Upper lobe of right lung (tissue), 1 donor: ENCODE results near the gene SOAT1. TPM values are rescaled to one million over a fixed set of nuclear protein-coding genes. Genes with fewer than 3 reads are reported as not detected.

ENCODE experiments used
- ATAC-seq: fragments of 200-7000 bp; cut with Tn5 transposase; one replicate; pipeline ENCODE4 v1.9.1; 2020; ENCODE audit warnings: mild to moderate bottlenecking, moderate library complexity
- DNase-seq: peaks from one replicate; pipeline ENCODE4 v3.0.0-alpha.2; 2020
- H3K27ac ChIP-seq: fragments of 200-600 bp; one replicate; pipeline ENCODE4 v1.8.0; 2022
- H3K27me3 ChIP-seq: fragments of 200-600 bp; one replicate; pipeline ENCODE4 v1.8.0; 2022; ENCODE audit warnings: mild to moderate bottlenecking
- H3K36me3 ChIP-seq: fragments of 200-600 bp; one replicate; pipeline ENCODE4 v1.8.0; 2022
- H3K4me1 ChIP-seq: fragments of 200-600 bp; one replicate; pipeline ENCODE4 v1.8.0; 2022
- H3K4me3 ChIP-seq: fragments of 200-600 bp; one replicate; pipeline ENCODE4 v1.8.0; 2022; ENCODE audit warnings: mild to moderate bottlenecking
- H3K9me3 ChIP-seq: fragments of 200-600 bp; one replicate; pipeline ENCODE4 v1.8.0; 2022
- CTCF ChIP-seq: fragments of 200-600 bp; IDR thresholded peaks from one replicate; pipeline ENCODE4 v1.8.0; 2022; ENCODE audit warnings: antibody characterized with exemption
- intact Hi-C: fragments of 100-400 bp; cut with DNase I; formaldehyde crosslinking; loops from one replicate; pipeline ENCODE4 v1.11.0; 2022
- total RNA-seq: library from RNA; stranded (reverse); fragmentation: NEBNext Ultra II Directional; extraction: Animal tissue kit (Norgen Biotek cat#: 25700); gene quantifications from one replicate; pipeline ENCODE4 v1.2.1, GENCODE V29; 2021
- donor health status: DM: no; HTN: yes; CAD: no; lungs with severe emphysema.

SOAT1 gene
- total RNA-seq, 1 donor from 2014 or later: 116 TPM

DNA sequence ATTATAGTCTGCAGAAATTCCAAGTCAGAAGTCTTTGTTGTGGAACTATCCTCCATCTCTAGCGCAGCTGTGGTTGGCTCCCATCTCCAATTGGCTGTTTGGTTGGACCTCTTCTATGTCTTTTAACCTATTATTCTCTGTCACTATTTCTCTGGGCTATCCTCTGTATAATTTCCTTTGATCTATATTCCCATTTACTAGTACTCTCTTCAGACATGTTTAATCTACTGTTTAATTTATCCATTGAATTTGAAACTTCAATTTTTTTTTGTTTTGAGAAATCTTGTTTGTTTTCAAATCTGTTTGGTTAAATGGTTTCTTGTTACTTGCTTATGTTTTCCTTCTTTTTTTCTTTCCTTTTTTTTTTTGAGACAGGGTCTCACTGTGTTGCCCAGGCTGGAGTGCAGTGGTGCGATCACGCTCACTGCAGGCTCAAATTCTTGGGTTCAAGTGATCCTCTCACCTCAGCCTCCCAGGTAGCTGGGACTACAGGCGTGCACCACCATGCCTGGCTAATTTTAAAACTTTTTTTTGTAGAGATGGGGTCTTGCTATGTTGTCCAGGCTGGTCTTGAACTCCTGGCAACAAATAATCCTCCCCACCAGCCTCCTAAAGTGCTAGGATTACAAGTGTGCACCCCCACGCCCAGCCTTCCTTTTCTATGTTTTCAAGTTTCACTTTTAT lies 28.1 kb downstream of the SOAT1 start:
- DNase-seq (no peak), ATAC-seq (no peak)
- Histone ChIP-seq H3K27me3 (no peaks in the 10 kb centered on the region), H3K27ac (no peak overlapping the region), H3K4me1 (peaks cover 5% of the 10 kb centered on the region), H3K36me3 (peaks cover 9% of the 10 kb centered on the region), H3K9me3 (no peaks in the 10 kb centered on the region), H3K4me3 (no peak overlapping the region)
- TF ChIP-seq CTCF: no peak
- intact Hi-C loops: no loop called here

GRCh38 chr1:179322557-179322956 lies 29.0 kb downstream of the SOAT1 start:
- H3K36me3 ChIP-seq: peaks cover 9% of the 10 kb centered on the region
- intact Hi-C loops: no loop called here
- H3K4me1 ChIP-seq: peaks cover 5% of the 10 kb centered on the region
- H3K9me3 ChIP-seq: no peaks in the 10 kb centered on the region
- no peak for TF ChIP-seq CTCF
- H3K4me3 ChIP-seq: no peak overlapping the region
- no peak for ATAC-seq
- DNase-seq: no peak
- H3K27me3 ChIP-seq: no peaks in the 10 kb centered on the region
- H3K27ac ChIP-seq: no peak overlapping the region

- ATAC-seq: no peak
- Histone ChIP-seq H3K9me3 (no peaks in the 10 kb centered on the region), H3K27ac (no peak overlapping the region), H3K4me3 (no peak overlapping the region), H3K27me3 (no peaks in the 10 kb centered on the region), H3K36me3 (peaks cover 9% of the 10 kb centered on the region), H3K4me1 (peaks cover 5% of the 10 kb centered on the region)
- no peak for TF ChIP-seq CTCF
- intact Hi-C loops: no loop called here
- no peak for DNase-seq
Measured at GRCh38 chr1:179323436-179323835, 29.8 kb downstream of the SOAT1 start.

DNA sequence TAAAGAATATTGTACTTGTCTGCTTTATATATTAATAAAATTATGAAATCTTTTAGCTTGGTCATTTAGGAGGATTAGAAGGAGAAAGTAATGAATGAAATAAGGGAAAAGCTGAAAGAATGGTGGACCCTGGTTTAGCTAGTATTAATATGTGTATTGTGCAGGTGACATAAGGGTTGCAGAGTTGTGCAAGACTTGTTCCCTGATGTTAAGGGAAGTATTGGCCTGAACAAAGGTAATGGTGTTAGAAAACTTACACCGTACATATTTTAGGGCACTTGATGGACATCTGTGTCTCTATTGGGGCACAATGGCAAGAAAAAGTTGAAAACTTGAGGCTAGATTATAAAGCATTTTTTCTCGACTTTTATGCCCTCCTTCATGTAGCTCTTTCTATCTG lies 32.2 kb downstream of the SOAT1 start:
- H3K4me1 ChIP-seq: peaks cover 5% of the 10 kb centered on the region
- ATAC-seq (no peak), DNase-seq (no peak)
- no peak for TF ChIP-seq CTCF
- H3K4me3 ChIP-seq: no peak overlapping the region
- intact Hi-C loops: no loop called here
- H3K27me3 ChIP-seq: no peaks in the 10 kb centered on the region
- no peaks in the 10 kb centered on the region for H3K9me3 ChIP-seq
- no peak overlapping the region for H3K27ac ChIP-seq
- peaks cover 9% of the 10 kb centered on the region for H3K36me3 ChIP-seq

DNA sequence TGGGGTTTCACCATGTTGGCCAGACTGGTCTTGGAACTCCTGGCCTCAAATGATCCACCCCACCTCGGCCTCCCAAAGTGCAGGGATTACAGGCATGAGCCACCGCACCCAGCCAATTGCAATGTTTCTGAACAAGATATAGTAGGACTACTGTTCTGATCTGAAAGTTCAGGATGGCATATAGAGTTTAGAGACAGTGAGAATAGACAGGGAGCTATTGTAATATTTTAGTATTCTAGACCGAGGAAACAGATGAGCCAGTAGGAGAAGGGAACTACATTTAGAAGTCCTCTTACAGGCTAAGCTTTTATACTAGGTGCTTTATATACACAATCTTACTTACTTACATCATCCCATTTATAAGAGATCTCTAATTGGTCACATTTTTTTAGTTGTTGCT lies 33.1 kb downstream of the SOAT1 start:
- no peak for ATAC-seq
- Histone ChIP-seq H3K9me3 (no peaks in the 10 kb centered on the region), H3K27ac (no peak overlapping the region), H3K4me1 (peaks cover 5% of the 10 kb centered on the region), H3K27me3 (no peaks in the 10 kb centered on the region), H3K36me3 (peaks cover 9% of the 10 kb centered on the region), H3K4me3 (no peak overlapping the region)
- no peak for TF ChIP-seq CTCF
- intact Hi-C loops: no loop called here
- DNase-seq: no peak

DNA sequence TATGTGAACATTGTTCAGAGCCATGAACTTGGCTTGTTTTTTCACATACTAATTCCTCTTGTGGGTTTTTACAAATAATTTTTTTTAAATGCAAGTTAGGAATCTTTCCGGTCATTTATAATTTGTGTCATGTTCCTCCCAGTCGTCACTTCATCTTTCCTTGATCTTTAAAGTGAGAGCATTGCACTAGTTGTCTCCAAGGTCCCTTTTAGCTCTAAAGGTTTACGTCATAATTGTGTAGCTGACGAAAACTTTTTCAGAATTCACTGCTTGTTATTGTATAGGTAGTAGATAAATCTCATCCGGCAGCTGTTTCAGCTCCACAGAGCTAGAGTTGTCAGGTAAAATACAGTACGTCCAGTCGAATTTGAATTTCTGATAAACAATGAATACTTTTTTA lies 33.6 kb downstream of the SOAT1 start:
- DNase-seq (no peak), ATAC-seq (no peak)
- intact Hi-C loops: no loop called here
- TF ChIP-seq CTCF: no peak
- H3K9me3 ChIP-seq: no peaks in the 10 kb centered on the region
- H3K4me1 ChIP-seq: peaks cover 5% of the 10 kb centered on the region
- H3K27me3 ChIP-seq: no peaks in the 10 kb centered on the region
- H3K4me3 ChIP-seq: no peak overlapping the region
- H3K27ac ChIP-seq: no peak overlapping the region
- H3K36me3 ChIP-seq: peaks cover 9% of the 10 kb centered on the region
